ENCODE results near the gene ERICH3.

- TF ChIP-seq POLR2AphosphoS5 (IDR thresholded peaks at IDR 0.05): no peak
- no peak for TF ChIP-seq CTCF (IDR thresholded peaks at IDR 0.05)
- TF ChIP-seq POLR2A (IDR thresholded peaks at IDR 0.05): no peak
These were observed 124.4 kb downstream of the ERICH3 start for GRCh38 chr1:74548961-74549750.
